Peyer's patch (tissue), 4 donors: ENCODE data around the gene LRRC8B.

Source experiments
- CTCF ChIP-seq, 6 experiments: fragments of 450-650 bp in 4 of 6; fragments of 200-600 bp in 2 of 6; sonication (generic) in 1 of 6; IDR thresholded peaks; one replicate each; pipeline ENCODE4 v1.5.1; 2017 to 2019; ENCODE audit warnings: antibody characterized with exemption in 6 of 6, mild to moderate bottlenecking in 3 of 6, moderate library complexity in 1 of 6
- POLR2A ChIP-seq, 2 donors: fragments of 450-650 bp; IDR thresholded peaks; one replicate each; pipeline ENCODE4 v1.5.1; 2017; ENCODE audit warnings: antibody characterized with exemption in 2 of 2, mild to moderate bottlenecking in 2 of 2, moderate library complexity in 2 of 2

- TF ChIP-seq CTCF (IDR thresholded peaks at IDR 0.05) (no peak), POLR2A (IDR thresholded peaks at IDR 0.05) (no peak)
Observed at GRCh38 chr1:89512996-89513720, 11.5 kb upstream of the LRRC8B start.
